ENCODE measurements around the gene C16orf87.

- TF ChIP-seq POLR2A (IDR thresholded peaks at IDR 0.05), result no peak
- TF ChIP-seq POLR2AphosphoS5 (IDR thresholded peaks at IDR 0.05), result no peak
- TF ChIP-seq, protein P1, sequence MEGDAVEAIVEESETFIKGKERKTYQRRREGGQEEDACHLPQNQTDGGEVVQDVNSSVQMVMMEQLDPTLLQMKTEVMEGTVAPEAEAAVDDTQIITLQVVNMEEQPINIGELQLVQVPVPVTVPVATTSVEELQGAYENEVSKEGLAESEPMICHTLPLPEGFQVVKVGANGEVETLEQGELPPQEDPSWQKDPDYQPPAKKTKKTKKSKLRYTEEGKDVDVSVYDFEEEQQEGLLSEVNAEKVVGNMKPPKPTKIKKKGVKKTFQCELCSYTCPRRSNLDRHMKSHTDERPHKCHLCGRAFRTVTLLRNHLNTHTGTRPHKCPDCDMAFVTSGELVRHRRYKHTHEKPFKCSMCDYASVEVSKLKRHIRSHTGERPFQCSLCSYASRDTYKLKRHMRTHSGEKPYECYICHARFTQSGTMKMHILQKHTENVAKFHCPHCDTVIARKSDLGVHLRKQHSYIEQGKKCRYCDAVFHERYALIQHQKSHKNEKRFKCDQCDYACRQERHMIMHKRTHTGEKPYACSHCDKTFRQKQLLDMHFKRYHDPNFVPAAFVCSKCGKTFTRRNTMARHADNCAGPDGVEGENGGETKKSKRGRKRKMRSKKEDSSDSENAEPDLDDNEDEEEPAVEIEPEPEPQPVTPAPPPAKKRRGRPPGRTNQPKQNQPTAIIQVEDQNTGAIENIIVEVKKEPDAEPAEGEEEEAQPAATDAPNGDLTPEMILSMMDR (IDR thresholded peaks at IDR 0.05), result no peak
Observed at GRCh38 chr16:46830417-46830901, 521 bp downstream of the C16orf87 start.
